Heart left ventricle (tissue), 13 donors: ENCODE results near the gene PPP1R9B.

Source experiments
- CTCF ChIP-seq, 12 donors: fragments of 200-600 bp; sonication (generic) in 4 of 12; IDR thresholded peaks; one replicate each; pipeline versions ENCODE4 v1.5.0 to v1.8.0; 2018 to 2022; ENCODE audit warnings: antibody characterized with exemption in 12 of 12, mild to moderate bottlenecking in 5 of 12
- POLR2A ChIP-seq, 2 donors: fragments of 450-650 bp; IDR thresholded peaks; one replicate each; pipeline ENCODE4 v1.6.1; 2017; ENCODE audit warnings: antibody characterized with exemption in 2 of 2, mild to moderate bottlenecking in 2 of 2, moderate library complexity in 2 of 2
- donor health status: ischemic (EF 13 %, LVEDD 7.1; RV severe dilation, severe dysfunction).
- donor health status: DM: no; HTN: yes; CAD: no.
- donor health status: DM: no; HTN: no; CAD: no.
- donor health status: ischemic (EF 25% LVEDD 6.9; RV normal size, moderate dysfunction).
- donor health status: ischemic (EF 25% LVEDD 5.7; RV mildly dilated, moderate dysfunction).
- donor health status: ischemic (EF 35%, LVEDD 5.7; RV mildly dilated, moderate dysfunction).
- donor health status: nonischemic (EF 11% LVEDD 7.7; RV severe dilation, severe dysfunction).
- donor health status: DM: yes; HTN: yes; CAD: no.
- donor health status: PGD.
- donor health status: ischemic (EF 29% LVEDD 5.4; RV normal size, mild dysfunction).
- donor health status: nonischemic (EF 23%, LVEDD 6.1; RV moderate dilation, normal function).

GRCh38 chr17:50180620-50181019, 30.1 kb upstream of the PPP1R9B start:
- no peak for TF ChIP-seq POLR2A (IDR thresholded peaks at IDR 0.05)
- no peak for TF ChIP-seq CTCF (IDR thresholded peaks at IDR 0.05)
